NT2/D1 (cell line): ENCODE results near the gene REV3L.

ENCODE experiments used
- SUZ12 ChIP-seq: IDR thresholded peaks from 2 replicates; pipeline ENCODE4 v1.6.1; 2011; ENCODE audit not compliant: insufficient read length, insufficient read depth; ENCODE audit errors: extremely low read depth
- YY1 ChIP-seq: IDR thresholded peaks from 2 replicates; pipeline ENCODE4 v1.6.1; 2011; ENCODE audit not compliant: insufficient read length, insufficient read depth
- ZNF274 ChIP-seq: IDR thresholded peaks from 2 replicates; pipeline ENCODE4 v1.6.1; 2011; ENCODE audit warnings: mild to moderate bottlenecking, low read depth, low read length

DNA sequence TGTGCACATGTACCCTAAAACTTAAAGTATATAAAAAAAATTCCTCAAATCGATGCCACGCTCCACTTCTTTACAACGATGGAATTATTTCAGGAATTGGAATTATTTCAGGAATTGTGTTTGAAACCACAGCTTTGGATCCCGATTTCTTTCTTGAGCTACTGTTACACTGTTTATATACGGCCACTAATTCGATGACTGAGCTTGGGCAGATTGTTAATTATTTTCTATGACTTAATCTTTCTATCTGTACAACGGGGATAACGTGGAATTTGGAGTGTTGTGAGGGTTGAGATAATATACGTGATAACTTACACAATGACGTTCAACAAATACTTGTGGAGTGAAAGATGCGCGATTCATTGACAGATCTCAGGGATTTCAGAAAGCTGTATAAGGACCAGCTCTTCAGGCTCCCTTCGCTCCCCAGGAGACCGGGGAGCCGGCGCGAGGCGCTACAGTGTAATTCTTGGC, 224.4 kb downstream of the REV3L start:
- TF ChIP-seq ZNF274 (no peak), SUZ12 (no peak), YY1 (no peak)
